T-helper 2 cell treated with Interferon-gamma antibody and Interleukin-4, amounts not matched to agents 100 ng/mL and 5 ng/mL, for 36 hours (primary cell): ENCODE data around the gene KIF1A. TPM values are rescaled to one million over a fixed set of nuclear protein-coding genes. Genes with fewer than 3 reads are reported as not detected.
"Not testable (repeated sequence)": the region's sequence is repeated elsewhere in the genome, so short reads cannot be mapped to it uniquely, and the experiment has no call there.

Experiments used
- intact Hi-C: fragments of 100-400 bp; cut with micrococcal nuclease; formaldehyde crosslinking; loops from one replicate; pipeline ENCODE4 v1.15.1; 2023
- total RNA-seq: library from RNA; stranded (reverse); gene quantifications from 2 replicates; pipeline ENCODE4 v1.2.3, GENCODE V29; 2022

KIF1A gene
- total RNA-seq, 1 donor from 2014 or later = 0.43 TPM

DNA sequence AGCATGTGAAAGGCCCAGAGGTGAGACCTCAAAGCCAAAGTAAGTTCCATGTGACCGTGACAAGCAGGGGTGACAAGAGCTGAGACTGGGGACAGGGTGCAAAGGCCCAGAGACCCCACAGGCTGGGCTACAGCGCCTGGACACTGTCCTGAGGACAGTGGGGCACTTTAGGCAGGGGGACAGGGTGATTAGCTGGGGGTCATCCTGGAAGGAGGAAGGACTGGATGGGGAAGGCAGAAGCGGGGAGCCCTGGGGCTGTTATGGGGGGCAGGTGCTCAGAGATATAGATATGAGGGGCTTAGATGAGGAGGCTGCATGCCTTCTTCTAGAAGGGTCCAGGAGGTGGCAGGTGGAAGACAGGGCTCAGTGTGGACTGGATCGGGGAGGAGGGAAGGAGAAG lies 31.5 kb downstream of the KIF1A start:
- intact Hi-C loops = no loop called here

DNA sequence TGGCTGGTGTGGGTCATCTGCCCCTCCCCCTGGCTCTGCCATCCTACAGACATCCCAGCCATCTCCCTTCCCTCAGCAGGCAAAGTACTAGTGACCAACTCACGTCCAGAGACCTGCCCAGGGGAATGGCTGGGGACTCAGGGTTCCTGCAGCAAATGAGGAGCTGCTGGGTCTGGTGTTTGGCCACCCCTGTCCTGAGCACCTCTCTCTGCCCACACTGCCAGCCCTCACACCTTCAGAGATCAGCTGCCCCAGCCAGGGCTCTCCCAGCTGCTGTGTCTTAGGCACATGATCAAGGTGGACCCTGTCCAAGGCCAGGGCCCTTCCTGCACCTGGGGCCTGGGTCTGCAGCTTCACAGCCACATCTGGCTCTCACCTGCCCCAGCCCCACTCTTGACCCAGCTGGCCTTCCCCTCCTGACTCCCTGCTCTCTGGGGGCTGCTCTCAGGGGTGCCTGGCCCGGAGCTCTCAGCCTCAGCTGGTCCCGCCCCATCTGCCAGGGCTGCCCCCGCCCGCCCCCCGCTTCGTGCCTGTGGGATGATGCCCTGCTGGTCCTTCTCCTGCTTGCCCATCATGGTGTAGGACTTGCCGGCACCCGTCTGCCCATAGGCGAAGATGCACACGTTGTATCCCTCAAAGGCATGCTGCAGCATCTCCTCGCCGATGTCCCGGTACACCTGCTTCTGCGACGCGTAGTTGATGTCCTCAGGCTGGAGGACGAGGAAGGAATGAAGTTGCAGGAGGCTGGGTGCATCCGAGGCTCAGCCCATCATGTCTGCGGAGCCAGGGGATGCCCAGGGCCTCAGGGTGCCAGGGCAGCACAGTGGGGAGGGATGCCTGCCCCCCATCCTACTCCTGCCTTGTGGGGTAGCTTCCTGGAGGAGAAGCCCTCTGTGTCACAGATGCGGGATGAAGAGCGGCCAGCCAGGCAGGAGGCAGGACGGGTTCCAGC lies 32.2 kb downstream of the KIF1A start:
- intact Hi-C loops = no loop called here

DNA sequence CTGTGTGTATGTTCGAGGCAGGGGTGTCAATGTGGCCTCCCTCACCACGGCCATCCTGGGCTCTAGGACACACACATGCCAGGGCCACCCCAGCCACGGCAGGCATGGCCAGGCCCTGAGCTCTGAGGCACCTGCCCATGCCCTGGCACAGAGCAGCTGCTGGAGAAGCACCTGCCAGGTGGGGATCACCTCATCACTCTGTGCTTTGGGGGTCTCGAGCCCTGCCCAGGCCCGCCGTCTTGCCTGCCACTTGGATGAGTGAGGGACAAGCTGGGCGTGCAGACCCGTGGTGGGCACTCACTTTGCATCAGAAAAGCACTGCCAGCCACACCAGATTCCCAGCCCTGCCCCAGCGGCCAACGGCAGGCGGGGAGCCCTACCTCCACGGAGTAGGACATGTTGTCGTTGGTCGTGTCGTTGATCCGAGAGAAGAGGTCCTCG lies 33.1 kb downstream of the KIF1A start:
- intact Hi-C loops = no loop called here

DNA sequence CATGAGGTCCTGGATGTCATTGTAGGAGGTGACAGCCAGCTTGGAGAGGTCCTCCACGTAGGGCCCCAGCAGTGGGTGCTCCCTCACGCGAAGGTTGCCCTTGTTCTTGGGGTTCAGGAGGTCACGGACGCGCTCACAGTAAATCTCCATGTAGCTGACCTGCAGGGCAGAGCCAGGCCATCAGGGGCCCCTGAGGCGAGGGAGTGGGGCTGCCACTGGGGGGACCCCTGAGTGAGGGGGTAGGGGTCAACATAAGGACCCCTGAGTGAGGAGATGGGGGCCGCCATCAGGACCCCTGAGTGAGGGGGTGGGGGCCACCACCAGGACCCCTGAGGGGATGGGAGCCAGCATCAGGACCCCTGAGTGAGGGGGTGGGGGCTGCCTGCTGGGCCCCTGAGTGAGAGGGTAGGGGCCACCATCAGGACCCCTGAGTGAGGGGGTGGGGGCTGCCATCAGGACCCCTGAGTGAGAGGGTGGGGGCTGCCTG lies 33.6 kb downstream of the KIF1A start:
- intact Hi-C loops = no loop called here

DNA sequence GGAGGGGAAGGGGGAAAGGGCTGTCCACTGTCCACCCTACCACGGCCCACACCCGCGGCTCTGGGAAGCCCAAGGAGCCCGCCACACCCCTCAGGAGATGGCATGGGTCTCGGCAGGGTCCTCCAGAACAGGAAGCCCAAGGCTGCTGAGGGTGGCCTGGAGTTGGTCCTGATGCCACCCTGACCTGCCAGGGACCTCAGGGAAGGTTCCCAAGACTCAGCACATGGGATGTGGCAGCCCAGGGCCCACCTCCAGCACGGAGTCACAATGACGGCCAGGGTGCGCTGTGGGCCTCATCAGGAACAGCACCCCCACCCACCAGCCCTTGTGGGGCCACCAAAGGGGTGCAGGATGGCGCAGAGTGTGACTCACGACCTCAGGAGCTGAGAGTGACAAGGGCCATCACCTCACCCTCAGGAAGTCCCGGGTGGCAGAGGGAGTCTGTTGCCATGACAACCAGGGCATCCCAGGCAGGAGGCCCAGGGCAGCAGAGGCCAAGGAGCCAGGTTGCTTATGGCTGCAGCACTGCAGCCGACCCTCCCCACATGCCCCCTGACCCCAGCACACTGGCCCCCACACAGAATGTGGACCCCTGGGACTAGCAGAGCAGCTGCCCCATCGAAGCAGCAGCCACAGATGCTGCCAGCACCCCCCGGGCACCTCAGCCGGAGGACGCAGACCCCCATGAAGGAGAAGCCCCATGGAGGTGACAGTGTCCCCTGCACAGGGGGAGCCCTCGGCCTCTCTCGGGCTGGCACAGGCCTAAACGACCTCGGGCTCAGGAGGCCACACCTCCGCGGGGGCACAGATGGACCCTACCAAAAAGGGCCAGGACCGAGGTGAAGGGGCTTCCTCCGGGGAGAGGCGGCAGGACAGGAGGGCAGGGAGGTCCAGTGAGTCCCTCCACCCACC lies 34.3 kb downstream of the KIF1A start:
- intact Hi-C loops = no loop called here

DNA sequence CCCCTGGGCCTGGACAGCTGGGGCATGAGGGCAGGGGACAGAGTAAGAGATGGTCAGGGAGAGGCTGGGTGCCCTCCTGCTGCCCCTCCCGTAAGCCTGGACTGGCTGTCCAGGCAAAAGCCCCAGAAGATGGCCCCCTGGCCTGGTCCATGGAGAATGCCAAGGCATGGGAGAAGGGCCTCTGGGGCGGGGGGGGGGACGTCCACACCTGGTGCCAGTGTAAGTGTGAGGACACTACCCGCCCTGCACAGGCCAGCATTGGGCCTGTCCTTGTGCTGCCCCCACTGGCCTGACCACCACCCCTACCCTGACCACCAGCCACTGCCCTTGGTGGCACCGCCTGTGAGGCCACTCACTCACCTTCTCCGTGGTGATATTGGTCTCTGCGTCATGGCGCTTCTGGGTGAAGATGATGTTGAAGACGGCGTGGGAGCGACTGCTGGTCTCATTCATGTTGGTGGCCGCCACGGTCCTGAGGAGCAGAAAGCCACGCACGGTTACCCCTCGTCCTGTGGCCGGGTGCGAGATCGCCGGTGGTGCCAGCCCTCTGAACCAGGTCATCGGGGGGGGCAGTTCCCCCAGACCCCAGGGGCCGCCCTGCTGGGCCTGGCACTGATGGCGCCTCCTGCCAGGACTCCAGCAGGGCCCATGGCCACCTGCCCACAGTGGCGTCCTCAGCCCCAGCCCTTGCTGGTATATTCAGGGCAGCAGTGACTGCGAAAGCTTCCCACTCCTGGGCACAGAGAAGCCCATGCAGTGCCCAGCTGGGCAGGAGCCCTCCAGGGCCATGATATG lies 35.2 kb downstream of the KIF1A start:
- intact Hi-C loops = no loop called here

DNA sequence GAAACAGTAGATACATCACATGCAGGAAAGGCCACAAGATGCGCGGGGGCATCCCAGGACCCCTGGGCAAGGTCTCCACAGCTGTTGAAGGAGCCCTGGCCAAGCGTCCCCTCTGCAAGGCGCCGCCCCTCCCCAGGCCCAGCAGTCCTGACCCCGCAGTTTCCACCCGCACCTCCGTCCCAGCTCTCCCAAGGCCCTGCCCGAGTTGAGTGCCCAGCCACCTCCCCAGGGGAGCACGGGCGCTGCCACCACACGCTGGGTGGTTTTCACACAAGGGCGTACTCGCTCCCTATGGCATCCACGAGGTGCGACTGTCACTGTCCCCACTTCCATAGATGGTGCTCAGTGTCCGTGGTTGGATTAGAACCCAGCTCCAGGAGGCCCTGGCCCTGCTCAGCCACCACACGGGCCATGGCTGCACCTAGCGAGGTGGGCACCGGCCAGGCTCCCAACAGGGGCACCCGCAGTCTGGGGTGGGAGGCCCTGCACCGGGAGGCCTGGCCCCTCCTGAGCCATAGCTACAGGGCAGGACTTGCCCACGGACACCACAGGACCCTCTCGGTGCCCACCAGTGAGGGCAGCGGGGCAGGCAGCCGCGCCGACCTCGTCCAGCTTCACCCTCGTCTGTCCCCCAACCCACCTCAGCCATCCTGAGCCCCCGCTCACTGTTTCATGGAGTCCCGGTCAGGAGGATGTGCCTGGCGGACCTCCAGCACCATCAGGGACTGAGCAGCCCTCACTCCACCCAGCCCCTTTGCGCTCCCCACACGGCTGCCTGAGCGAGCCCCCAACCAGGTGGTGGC lies 36.0 kb downstream of the KIF1A start:
- intact Hi-C loops = no loop called here

DNA sequence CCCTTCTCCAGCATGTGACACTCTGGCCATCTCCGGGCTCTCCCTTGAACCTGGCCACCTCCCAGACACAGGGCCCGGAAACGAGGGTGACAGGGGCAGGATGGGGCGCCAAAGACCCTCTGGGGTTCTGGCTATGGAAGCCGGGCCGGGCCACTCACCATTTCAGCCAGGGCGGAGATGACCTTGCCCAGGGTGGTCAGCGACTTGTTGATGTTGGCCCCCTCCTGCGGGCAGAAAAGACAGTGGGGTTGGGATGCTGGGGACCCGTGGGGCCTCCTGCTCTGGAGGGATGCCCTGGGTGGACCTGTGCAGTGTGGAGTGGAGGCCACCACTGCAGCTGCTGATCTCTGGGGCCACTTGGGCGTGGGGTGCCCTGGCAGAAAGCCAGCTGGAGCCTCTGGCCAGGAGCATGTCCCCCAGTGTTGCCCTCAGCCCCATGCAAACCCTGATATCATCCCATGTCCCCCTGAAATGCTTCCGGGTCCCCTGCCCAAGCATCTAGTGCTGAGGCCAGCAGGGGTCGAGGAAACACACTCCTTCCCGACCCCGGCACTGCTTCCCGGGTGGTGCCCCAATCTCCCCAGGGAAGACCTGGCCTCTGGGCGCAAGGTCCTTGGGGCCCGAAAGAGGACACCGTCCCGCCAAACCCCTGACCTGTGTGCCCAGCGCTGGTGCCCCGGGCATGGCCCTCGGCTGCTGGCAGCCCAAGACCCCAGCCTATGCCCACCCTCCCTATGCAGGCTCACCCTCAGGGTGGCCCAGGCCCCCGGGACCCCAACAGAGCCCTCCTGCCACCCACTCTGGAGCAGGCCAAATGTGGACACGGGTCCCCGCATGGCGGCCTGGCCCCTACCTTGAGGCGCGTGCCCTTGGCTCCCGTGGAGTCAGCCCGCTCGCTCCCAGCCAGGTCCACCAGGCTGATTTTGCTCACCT lies 36.9 kb downstream of the KIF1A start:
- intact Hi-C loops = no loop called here

DNA sequence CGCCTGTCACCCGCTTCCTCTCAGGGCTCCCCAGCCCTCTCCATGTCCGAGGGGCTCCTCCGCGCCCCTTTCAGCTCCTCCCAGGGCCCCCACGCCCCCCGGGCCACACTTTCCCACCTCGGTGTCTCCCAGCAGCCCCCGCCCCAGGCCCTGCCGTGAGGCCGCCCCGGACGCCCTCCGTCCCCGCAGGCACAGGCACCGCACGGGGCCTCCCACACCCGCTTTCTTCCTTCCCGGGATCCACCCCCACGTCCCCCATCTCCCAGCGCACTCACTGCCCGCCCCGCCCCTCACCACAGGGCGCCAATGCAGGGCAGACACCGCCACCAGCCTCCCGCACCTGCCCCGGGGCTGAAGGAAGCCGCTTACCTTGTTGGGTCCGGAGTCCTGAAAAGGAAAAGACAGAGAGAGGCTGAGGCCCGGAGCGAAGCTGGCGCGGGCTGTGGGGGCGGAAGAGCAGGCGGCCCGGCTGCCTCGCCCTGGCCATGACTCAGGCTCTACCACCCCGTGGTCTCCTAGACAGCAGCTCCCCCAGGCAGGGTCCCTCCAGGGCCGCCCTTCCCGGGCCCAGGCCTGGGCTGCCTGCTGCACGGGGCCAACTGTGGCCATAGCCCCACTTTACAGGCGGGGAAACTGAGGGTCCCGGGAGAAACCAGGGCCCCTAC lies 37.7 kb downstream of the KIF1A start:
- intact Hi-C loops = no loop called here

DNA sequence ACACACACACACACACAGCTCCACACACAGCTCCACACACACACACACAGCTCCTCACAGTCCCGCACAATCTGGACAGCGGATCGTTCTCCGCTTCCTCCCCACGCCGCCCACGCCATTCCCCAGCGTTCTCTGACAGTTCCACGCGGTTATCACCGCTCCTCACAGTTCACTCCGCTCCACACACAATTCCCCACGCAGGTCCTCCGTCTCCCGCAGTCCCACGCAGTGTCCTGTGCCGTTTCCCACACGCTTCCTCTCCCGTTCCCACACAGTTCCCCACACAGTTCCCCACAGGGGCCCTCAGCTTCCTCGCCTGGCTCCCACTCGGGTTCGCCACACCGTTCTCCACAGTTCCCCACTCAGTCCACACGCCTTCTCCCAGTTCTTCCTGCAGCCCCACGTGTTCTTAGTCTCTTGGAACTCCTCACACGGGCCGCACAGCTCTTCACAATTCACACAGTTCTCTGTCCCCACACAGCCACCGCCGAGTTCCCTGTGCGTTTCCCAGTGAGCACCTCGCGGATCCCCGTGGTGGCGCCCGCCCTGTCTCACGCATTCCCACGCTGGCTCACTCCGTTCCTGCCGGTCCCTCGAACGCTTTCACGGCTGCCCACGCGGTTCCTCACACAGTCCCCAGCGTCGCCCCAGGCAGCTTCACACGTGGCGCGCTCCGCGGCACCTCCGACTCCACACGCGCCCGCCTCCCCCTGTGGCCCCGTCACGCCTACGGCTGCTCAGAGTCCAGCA lies 38.4 kb downstream of the KIF1A start:
- intact Hi-C loops = no loop called here

DNA sequence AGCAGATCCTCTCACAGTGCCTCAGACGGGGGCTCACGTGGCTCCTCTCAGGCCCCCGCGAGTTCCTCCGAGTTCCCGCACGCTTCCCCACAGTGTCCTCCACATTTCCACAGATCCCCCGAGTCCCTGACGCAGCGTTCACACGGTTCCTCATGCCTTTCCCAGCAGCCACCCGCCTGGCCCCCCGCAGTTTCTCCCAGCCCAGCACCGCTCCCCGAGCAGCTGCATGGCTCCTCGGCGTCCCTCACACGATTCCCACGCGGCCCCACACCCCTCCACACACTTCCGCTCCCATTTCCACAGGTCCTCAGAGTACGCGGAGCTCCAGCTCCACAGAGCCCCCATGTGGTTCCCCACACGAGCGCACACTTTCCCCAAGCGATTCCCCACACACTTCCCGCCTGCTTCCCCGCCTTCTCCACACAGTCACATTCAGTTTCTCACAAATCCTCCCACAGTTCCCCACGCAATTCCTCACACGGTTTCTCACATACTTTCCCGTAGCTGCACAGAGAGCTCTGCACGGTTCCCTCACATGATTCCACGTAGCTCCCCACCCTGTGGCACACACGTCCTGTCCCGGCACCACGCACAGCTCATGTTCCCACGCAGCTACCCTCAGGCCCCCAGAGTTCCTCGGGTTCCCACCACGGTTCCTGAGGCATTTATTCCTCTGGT lies 39.9 kb downstream of the KIF1A start:
- intact Hi-C loops = no loop called here

DNA sequence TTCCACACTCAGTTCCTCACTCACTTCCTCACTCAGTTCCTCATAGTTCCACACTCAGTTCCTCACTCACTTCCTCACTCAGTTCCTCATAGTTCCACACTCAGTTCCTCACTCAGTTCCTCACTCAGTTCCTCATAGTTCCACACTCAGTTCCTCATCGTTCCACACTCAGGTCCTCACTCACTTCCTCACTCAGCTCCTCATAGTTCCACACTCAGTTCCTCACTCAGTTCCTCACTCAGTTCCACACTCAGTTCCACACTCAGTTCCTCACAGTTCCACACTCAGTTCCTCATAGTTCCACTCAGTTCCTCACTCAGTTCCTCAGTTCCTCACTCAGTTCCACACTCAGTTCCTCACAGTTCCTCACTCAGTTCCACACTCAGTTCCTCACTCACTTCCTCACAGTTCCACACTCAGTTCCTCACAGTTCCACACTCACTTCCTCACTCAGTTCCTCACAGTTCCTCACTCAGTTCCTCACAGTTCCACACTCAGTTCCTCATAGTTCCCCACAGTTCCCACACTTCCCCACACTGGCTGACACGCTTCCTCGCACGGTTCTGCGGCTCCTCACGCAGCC lies 40.7 kb downstream of the KIF1A start:
- intact Hi-C loops = not testable (repeated sequence)

DNA sequence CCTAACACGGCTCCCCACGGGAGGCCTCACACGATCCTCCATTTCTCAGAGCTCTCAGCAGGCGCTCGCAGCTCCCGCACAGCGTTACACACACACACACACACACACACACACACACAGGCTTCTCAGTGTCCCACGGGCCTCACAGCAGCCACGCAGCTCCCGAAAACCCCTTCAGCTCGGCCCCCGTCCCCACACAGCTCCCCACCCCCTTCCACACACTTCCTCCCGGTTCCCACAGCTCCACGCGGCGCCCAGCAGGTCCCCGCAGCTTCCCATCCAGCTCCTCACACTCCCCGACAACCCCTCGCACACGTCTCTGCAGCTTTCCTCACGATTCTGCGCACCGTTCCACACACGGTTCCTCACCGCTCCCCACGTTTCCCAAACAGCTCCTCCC lies 41.6 kb downstream of the KIF1A start:
- intact Hi-C loops = no loop called here

DNA sequence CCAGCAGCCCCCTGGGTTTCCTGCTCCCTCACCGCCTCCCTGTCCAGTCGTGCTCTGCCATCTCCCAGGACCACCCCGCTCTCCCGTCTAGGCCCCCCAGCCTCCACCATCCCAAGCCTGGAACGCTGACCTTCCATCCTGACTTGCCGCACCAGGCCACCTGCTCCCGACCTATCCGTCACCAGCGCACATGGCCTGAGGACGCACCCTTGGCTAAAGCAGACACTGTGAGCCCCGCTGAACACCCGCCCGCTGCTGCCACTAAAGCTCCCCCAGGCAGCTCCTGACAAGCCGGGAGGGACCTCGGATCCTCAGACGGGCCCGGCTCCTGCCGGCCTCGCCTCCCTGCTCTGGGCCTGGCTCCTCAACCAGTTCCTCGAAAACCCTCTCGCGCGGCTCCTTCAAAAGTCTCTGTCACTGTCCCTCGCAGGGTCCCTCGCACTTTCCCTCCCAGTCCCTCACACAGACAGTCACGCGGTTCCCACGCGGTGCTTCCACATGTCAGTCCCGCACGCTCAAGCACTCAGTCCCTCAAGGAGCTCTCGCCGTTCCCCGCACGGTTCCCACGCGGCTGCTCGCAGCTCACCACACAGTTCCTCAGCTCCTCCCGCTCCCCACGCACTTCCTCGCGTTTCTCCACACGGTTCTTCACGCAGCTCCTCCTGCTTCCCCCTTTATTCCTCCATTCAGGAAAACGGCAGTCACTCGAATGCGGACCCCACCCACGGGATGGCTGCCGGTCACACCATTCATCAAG lies 42.4 kb downstream of the KIF1A start:
- intact Hi-C loops = no loop called here

DNA sequence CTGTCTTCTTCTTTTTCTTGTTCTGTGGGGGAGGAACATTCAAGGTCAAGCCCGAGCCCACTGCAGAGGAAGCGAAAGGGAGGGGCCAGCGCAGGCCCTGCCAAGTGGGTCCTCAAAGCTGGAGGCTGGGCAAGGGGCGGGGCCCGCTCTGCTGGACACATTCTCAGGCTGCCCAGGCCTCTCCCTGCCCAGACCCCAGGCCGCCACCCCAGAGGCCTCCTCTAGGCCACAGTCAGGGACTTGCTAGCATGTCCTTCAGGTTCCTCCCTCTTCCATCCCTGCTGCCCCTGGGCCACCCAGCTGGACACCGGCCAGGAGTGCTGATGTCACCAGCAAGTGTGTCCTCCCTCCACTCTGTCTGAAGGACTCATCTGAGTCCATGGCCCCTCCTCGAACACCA lies 44.1 kb downstream of the KIF1A start:
- intact Hi-C loops = no loop called here

DNA sequence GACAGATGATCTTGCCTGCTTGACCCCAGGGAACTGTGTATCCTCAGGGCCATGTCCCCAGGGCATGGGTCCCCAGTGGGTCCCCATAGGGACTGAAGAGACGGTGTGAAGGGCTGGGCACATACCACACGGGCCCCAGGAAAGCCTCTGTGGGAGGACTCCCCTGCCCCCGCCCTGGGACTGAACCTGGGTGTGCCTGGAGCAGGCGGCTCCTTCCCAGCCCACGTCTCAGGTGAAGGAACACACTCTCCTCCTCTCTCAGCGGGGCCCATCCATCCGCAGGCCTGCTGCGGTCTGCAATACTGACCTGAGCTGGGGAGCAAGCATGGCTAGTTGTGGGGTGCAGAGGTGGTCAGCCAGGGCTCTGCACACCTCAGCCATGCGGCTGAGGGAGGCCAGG lies 45.2 kb downstream of the KIF1A start:
- intact Hi-C loops = no loop called here
